HFFc6 (cell line): ENCODE data around the gene CMIP. TPM values are rescaled to one million over a fixed set of nuclear protein-coding genes. Genes with fewer than 3 reads are reported as not detected.

ENCODE experiments used
- DNase-seq: peaks from one replicate; pipeline ENCODE4 v3.0.0-alpha.2; 2018
- H3K27ac Mint-ChIP-seq: 2 replicates; pipeline ENCODE4 v1.8.0; 2020; ENCODE audit warnings: mild to moderate bottlenecking, mixed read lengths
- H3K27me3 Mint-ChIP-seq: 2 replicates; pipeline ENCODE4 v1.8.0; 2021; ENCODE audit warnings: mild to moderate bottlenecking, moderate library complexity, mixed read lengths; ENCODE audit not compliant: insufficient read depth
- H3K36me3 Mint-ChIP-seq: 2 replicates; pipeline ENCODE4 v1.8.0; 2021; ENCODE audit warnings: low read depth, mixed read lengths
- H3K4me1 Mint-ChIP-seq: 2 replicates; pipeline ENCODE4 v1.8.0; 2020; ENCODE audit warnings: low read depth, mixed read lengths
- H3K4me3 Mint-ChIP-seq: 2 replicates; pipeline ENCODE4 v1.8.0; 2020; ENCODE audit warnings: mild to moderate bottlenecking, moderate library complexity, mixed read lengths
- H3K9me3 Mint-ChIP-seq: 2 replicates; pipeline ENCODE4 v1.8.0; 2020; ENCODE audit warnings: mild to moderate bottlenecking, mixed read lengths
- CTCF ChIP-seq: fragments of 200-600 bp; sonication (generic); IDR thresholded peaks from 2 replicates; pipeline ENCODE4 v1.5.0; 2021; ENCODE audit warnings: antibody characterized with exemption, mild to moderate bottlenecking
- total RNA-seq, 6 experiments: library from RNA; stranded (reverse); fragmentation: NEBNext Ultra II Directional; extraction: Animal tissue kit (Norgen Biotek cat#: 25700); gene quantifications; 2 replicates in 1 of 6; 3 replicates in 5 of 6; pipeline ENCODE4 v1.2.3, GENCODE V29; 2021

Gene CMIP
- total RNA-seq, 6 experiments from 2014 or later: 35.9 to 48.0 (median 43.5) TPM

GRCh38 chr16:81497690-81498089, 53.1 kb downstream of the CMIP start:
- Mint-ChIP-seq H3K27ac (no peak overlapping the region), H3K9me3 (no peaks in the 10 kb centered on the region), H3K4me3 (no peak overlapping the region), H3K36me3 (peaks cover 10% of the 10 kb centered on the region), H3K27me3 (peaks cover 3% of the 10 kb centered on the region; the same call in 1 of the 2 replicates), H3K4me1 (peaks cover 46% of the 10 kb centered on the region)
- no peak for DNase-seq
- peak; percentile 27 for TF ChIP-seq CTCF

GRCh38 chr16:81498351-81498750, 53.7 kb downstream of the CMIP start:
- DNase-seq: no peak
- Mint-ChIP-seq H3K4me3 (no peak overlapping the region), H3K27me3 (peaks cover 3% of the 10 kb centered on the region; the same call in 1 of the 2 replicates), H3K27ac (no peak overlapping the region), H3K36me3 (peaks cover 10% of the 10 kb centered on the region), H3K9me3 (no peaks in the 10 kb centered on the region), H3K4me1 (peaks cover 43% of the 10 kb centered on the region)
- TF ChIP-seq CTCF: no peak

- H3K36me3 Mint-ChIP-seq: peaks cover 10% of the 10 kb centered on the region
- H3K9me3 Mint-ChIP-seq: no peaks in the 10 kb centered on the region
- no peak for DNase-seq
- H3K27me3 Mint-ChIP-seq: peaks cover 3% of the 10 kb centered on the region; the same call in 1 of the 2 replicates
- H3K4me1 Mint-ChIP-seq: peaks cover 37% of the 10 kb centered on the region
- no peak overlapping the region for H3K4me3 Mint-ChIP-seq
- H3K27ac Mint-ChIP-seq: no peak overlapping the region
- no peak for TF ChIP-seq CTCF
These were observed 55.2 kb downstream of the CMIP start for GRCh38 chr16:81499576-81500380.

GRCh38 chr16:81500833-81501521, 56.4 kb downstream of the CMIP start:
- TF ChIP-seq CTCF: no peak
- Mint-ChIP-seq H3K4me3 (peak overlapping the region; percentile 19; the same call in 1 of the 2 replicates), H3K4me1 (peaks cover 41% of the 10 kb centered on the region), H3K36me3 (peaks cover 10% of the 10 kb centered on the region), H3K27me3 (peaks cover 3% of the 10 kb centered on the region; the same call in 1 of the 2 replicates), H3K9me3 (no peaks in the 10 kb centered on the region), H3K27ac (peak overlapping the region; percentile 57)
- peak; percentile 32 for DNase-seq

GRCh38 chr16:81502396-81503070, 57.9 kb downstream of the CMIP start:
- Mint-ChIP-seq H3K4me1 (peaks cover 50% of the 10 kb centered on the region), H3K36me3 (peaks cover 10% of the 10 kb centered on the region), H3K4me3 (no peak overlapping the region), H3K27me3 (peaks cover 5% of the 10 kb centered on the region; the same call in 1 of the 2 replicates), H3K9me3 (no peaks in the 10 kb centered on the region), H3K27ac (no peak overlapping the region)
- TF ChIP-seq CTCF: no peak
- DNase-seq: no peak
